ENCODE data around the gene ST8SIA6. TPM values are rescaled to one million over a fixed set of nuclear protein-coding genes. Genes with fewer than 3 reads are reported as not detected.
"Not testable (repeated sequence)": the region's sequence is repeated elsewhere in the genome, so short reads cannot be mapped to it uniquely, and the experiment has no call there.

ST8SIA6 gene
- total RNA-seq, 1 donor from 2014 or later: 0.23 TPM

- DNase-seq (ENCODE audit: low read depth): no peak
- no peak for TF ChIP-seq CTCF (conservative IDR thresholded peaks at IDR 0.05; ENCODE audit: low read depth, low read length)
These were observed 114.1 kb downstream of the ST8SIA6 start for GRCh38 chr10:17340144-17340829.

GRCh38 chr10:17335065-17335464 lies 119.3 kb downstream of the ST8SIA6 start:
- DNase-seq (ENCODE audit: low read depth): peak; percentile 30
- no peak overlapping the region for H3K4me3 ChIP-seq (ENCODE audit: low read depth, low read length)
- no peak for TF ChIP-seq CTCF (conservative IDR thresholded peaks at IDR 0.05; ENCODE audit: low read depth, low read length)

More at GRCh38 chr10:17340144-17340829, 114.1 kb downstream of the ST8SIA6 start:
- H3K4me3 ChIP-seq (ENCODE audit: low read depth, low read length): no peak overlapping the region

GRCh38 chr10:17330501-17330900 lies 123.9 kb downstream of the ST8SIA6 start:
- H3K4me3 ChIP-seq (ENCODE audit: low read depth, low read length): no peak overlapping the region
- TF ChIP-seq CTCF (conservative IDR thresholded peaks at IDR 0.05; ENCODE audit: low read depth, low read length): no peak
- no peak for DNase-seq (ENCODE audit: low read depth)

- TF ChIP-seq CTCF (conservative IDR thresholded peaks at IDR 0.05; ENCODE audit: low read depth, low read length): no peak
- no peak for DNase-seq (ENCODE audit: low read depth)
- no peak overlapping the region for H3K4me3 ChIP-seq (ENCODE audit: low read depth, low read length)
These were observed 128.0 kb downstream of the ST8SIA6 start for GRCh38 chr10:17326377-17326776.

GRCh38 chr10:17321957-17322356 lies 132.4 kb downstream of the ST8SIA6 start:
- H3K4me3 ChIP-seq (ENCODE audit: low read depth, low read length); DNase-seq (ENCODE audit: low read depth): not testable (repeated sequence)

- H3K4me3 ChIP-seq (ENCODE audit: low read depth, low read length): no peak overlapping the region
- TF ChIP-seq CTCF (conservative IDR thresholded peaks at IDR 0.05; ENCODE audit: low read depth, low read length): no peak
- DNase-seq (ENCODE audit: low read depth): no peak
These were observed 137.8 kb downstream of the ST8SIA6 start for GRCh38 chr10:17316488-17317170.

- TF ChIP-seq CTCF (conservative IDR thresholded peaks at IDR 0.05; ENCODE audit: low read depth, low read length): no peak
- no peak for DNase-seq (ENCODE audit: low read depth)
These were observed 145.0 kb downstream of the ST8SIA6 start for GRCh38 chr10:17309435-17309834.

More at GRCh38 chr10:17309435-17309834, 145.0 kb downstream of the ST8SIA6 start:
- no peak overlapping the region for H3K4me3 ChIP-seq (ENCODE audit: low read depth, low read length)

Data from epithelial cell of proximal tubule (primary cell).